HFF-Myc (cell line): ENCODE data around the gene FRZB.

Experiments used
- DNase-seq: peaks from one replicate; pipeline ENCODE4 v3.0.0-alpha.2; 2011; ENCODE audit warnings: low read depth; ENCODE audit errors: extremely low read depth
- H3K4me3 ChIP-seq: replicated peaks from 2 replicates; pipeline ENCODE4 v1.5.1; 2011; ENCODE audit warnings: low read depth, mild to moderate bottlenecking, control low read depth, low read length
- TF ChIP-seq, protein P1 (sequence below): IDR thresholded peaks from 2 replicates; pipeline ENCODE4 v1.5.1; 2012; ENCODE audit warnings: mild to moderate bottlenecking, low read depth, low read length, control low read depth; ENCODE audit errors: missing control alignments

The FRZB gene

DNA sequence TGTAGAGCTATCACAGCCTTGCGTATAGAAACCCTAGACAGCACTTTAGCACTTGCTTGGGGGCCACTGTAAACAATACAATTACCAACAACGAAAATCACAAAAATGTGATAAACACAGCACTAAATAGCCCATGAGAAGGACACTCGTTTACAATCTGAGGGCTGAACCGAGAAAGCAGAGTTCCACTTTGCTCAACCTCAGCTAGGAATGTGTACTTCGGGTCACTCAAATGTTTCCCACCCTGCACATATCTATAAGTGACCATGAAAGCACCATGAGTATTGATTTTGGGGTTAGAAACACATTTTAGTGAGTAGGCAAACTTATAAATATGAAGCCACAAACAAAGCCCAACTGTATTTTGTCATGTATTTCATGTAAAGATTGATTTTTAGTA is 62.3 kb downstream of the FRZB start:
- TF ChIP-seq, protein P1, sequence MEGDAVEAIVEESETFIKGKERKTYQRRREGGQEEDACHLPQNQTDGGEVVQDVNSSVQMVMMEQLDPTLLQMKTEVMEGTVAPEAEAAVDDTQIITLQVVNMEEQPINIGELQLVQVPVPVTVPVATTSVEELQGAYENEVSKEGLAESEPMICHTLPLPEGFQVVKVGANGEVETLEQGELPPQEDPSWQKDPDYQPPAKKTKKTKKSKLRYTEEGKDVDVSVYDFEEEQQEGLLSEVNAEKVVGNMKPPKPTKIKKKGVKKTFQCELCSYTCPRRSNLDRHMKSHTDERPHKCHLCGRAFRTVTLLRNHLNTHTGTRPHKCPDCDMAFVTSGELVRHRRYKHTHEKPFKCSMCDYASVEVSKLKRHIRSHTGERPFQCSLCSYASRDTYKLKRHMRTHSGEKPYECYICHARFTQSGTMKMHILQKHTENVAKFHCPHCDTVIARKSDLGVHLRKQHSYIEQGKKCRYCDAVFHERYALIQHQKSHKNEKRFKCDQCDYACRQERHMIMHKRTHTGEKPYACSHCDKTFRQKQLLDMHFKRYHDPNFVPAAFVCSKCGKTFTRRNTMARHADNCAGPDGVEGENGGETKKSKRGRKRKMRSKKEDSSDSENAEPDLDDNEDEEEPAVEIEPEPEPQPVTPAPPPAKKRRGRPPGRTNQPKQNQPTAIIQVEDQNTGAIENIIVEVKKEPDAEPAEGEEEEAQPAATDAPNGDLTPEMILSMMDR, result no peak
- no peak for DNase-seq
- no peak overlapping the region for H3K4me3 ChIP-seq

DNA sequence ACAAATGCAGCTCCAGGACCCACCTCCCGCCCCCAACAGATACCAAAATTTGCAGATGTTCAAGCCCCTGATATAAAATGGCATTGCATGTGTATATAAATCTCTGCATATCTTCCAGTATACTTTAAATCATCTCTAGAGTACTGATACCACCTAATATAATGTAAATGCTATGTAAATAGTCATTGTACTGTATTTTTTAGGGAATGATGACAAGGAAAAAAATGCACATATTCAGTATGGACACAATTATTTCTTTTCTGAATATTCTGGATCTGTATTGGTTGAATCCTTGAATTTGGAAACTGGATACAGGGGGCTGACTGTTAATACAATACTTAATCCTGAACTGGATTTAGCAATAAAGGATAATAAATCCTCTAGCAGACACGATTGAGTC is 67.7 kb downstream of the FRZB start:
- no peak for DNase-seq
- TF ChIP-seq, protein P1, result no peak

GRCh38 chr2:182792441-182792840 is 74.0 kb downstream of the FRZB start:
- TF ChIP-seq, protein P1, result no peak
- H3K4me3 ChIP-seq, result no peak overlapping the region
- no peak for DNase-seq

More for the DNA sequence above, 67.7 kb downstream of the FRZB start:
- no peak overlapping the region for H3K4me3 ChIP-seq

DNA sequence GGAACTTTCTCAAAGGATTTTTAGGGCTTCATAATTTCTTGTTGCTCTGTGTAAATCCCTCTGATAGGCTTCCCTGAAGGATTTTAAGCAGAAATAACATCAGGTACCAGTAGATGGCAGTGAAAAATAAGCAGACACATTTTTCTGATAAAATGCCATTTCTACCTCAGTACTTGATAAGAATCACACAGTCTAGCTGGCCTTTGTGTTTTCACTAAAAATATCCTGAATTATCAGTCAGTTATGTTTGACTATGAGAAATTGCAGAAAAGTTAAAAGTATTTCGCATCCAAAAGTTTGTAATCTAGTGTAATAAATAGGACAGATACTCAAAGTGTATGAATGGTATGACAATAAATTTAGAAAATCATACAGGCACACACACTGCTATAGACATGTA is 81.7 kb downstream of the FRZB start:
- no peak overlapping the region for H3K4me3 ChIP-seq
- DNase-seq, result no peak

DNA sequence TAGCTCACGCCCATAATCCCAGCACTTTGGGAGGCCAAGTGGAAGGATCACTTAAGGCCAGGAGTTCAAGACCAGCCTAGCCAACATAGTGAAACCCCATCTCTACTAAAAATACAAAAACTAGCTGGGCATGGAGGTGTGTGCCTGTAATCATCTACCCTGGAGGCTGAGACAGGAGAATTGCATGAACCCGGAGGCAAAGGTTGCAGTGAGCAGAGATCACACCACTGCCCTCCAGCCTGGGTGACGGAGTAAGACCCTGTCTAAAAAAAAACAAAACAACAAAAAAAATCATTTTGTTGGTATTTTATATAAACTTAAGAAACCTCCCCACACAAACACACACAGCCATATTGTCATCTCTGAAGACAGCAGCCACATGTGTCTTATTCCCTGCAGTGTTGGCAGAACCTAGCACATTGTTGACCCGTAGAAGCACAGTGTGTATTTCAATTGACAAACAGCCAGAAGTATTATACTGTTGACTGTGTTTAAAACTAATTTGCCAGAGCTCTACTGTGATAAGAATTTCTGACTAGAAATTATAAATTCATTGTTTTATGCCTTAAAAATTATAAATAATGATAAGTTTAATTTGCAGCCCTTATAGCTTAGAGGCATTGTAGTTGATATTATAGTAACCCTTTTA is 82.3 kb downstream of the FRZB start:
- TF ChIP-seq, protein P1, result no peak
- no peak for DNase-seq
- H3K4me3 ChIP-seq, result no peak overlapping the region

More for the DNA sequence above, 81.7 kb downstream of the FRZB start:
- TF ChIP-seq, protein P1, result peak; percentile 29
